Measurements from ENCODE around the gene NRL.

- TF ChIP-seq CTCF (conservative IDR thresholded peaks at IDR 0.05 in 1 of 2, IDR thresholded peaks at IDR 0.05 in 1 of 2; ENCODE audit: low read depth in 1 of 2, low read length in 2 of 2) (no peak), EZH2 (IDR thresholded peaks at IDR 0.05; ENCODE audit: low read length, missing control alignments) (no peak)
These were observed 1.5 kb upstream of the NRL start for GRCh38 chr14:24116128-24116814.

Measured in fibroblast of lung (primary cell).